H1 (cell line): Measurements from ENCODE around the gene CFAP97. TPM values are rescaled to one million over a fixed set of nuclear protein-coding genes. Genes with fewer than 3 reads are reported as not detected.

ENCODE experiments used
- CTCF ChIA-PET: fragments of 300-600 bp; sonication (Branson Sonifier 250); formaldehyde crosslinking; loops from one replicate; lab custom pipeline; 2021; ENCODE audit not compliant: partially characterized antibody; lab: Charles Lee
- POLR2A ChIA-PET: fragments of 300-600 bp; sonication (Branson Sonifier 250); formaldehyde crosslinking; loops from one replicate; lab custom pipeline; 2021; ENCODE audit warnings: inconsistent platforms; ENCODE audit not compliant: partially characterized antibody; lab: Charles Lee
- DNase-seq, 2 experiments: peaks; one replicate each; pipeline versions ENCODE4 v3.0.0 to v3.0.0-alpha.2; 2010 to 2022; ENCODE audit warnings: low spot score in 2 of 2, low read depth in 1 of 2, mixed read lengths in 1 of 2
- FAIRE-seq: peaks from 2 replicates; lab custom pipeline; 2011; peaks lifted over from hg19 to GRCh38; lab: Jason Lieb, UNC
- H2AFZ ChIP-seq: 2 replicates; pipeline ENCODE4 v1.8.1; 2012; ENCODE audit warnings: low read length, inconsistent platforms
- H2AK5ac ChIP-seq: 2 replicates; pipeline ENCODE4 v1.6.1; 2013; ENCODE audit warnings: low read depth, low read length
- H2BK120ac ChIP-seq: replicated peaks from 2 replicates; pipeline ENCODE3; 2013; ENCODE audit warnings: low read depth, low read length, inconsistent platforms
- H2BK12ac ChIP-seq: 2 replicates; pipeline ENCODE4 v1.6.1; 2013; ENCODE audit warnings: low read depth, low read length
- H2BK15ac ChIP-seq: 2 replicates; pipeline ENCODE4 v1.6.1; 2013; ENCODE audit warnings: low read length
- H2BK20ac ChIP-seq: 2 replicates; pipeline ENCODE4 v1.6.1; 2013; ENCODE audit warnings: low read length
- H2BK5ac ChIP-seq: 2 replicates; pipeline ENCODE4 v1.6.1; 2013; ENCODE audit warnings: low read depth, low read length
- H3K14ac ChIP-seq: 2 replicates; pipeline ENCODE4 v1.6.1; 2013; ENCODE audit warnings: inconsistent platforms; ENCODE audit not compliant: insufficient read length
- H3K18ac ChIP-seq: 2 replicates; pipeline ENCODE4 v1.6.1; 2013; ENCODE audit warnings: low read length; ENCODE audit errors: extremely low read depth
- H3K23ac ChIP-seq: 2 replicates; pipeline ENCODE4 v1.6.1; 2013; ENCODE audit warnings: inconsistent platforms; ENCODE audit not compliant: insufficient read length
- H3K23me2 ChIP-seq: 2 replicates; pipeline ENCODE4 v1.6.1; 2013; ENCODE audit warnings: low read depth, low read length
- H3K27ac ChIP-seq: 2 replicates; pipeline ENCODE4 v1.6.1; 2011; ENCODE audit warnings: low read depth, low read length, inconsistent platforms
- H3K27me3 ChIP-seq, 4 experiments: replicated peaks in 1 of 4; 1 replicate in 1 of 4; 2 replicates in 3 of 4; pipeline versions ENCODE4 v1.6.1 to v1.8.1; 2011 to 2013; ENCODE audit warnings: low read length in 3 of 4, mild to moderate bottlenecking in 3 of 4, inconsistent platforms in 2 of 4, mixed read lengths in 2 of 4, moderate library complexity in 1 of 4; ENCODE audit not compliant: control insufficient read depth in 3 of 4, insufficient read depth in 3 of 4; ENCODE audit errors: extremely low read depth in 1 of 4
- H3K36me3 ChIP-seq, 4 experiments: 2 replicates each; pipeline versions ENCODE4 v1.6.1 to v1.8.1; 2011 to 2013; ENCODE audit warnings: mild to moderate bottlenecking in 4 of 4, low read length in 3 of 4, moderate library complexity in 2 of 4, control low read depth in 1 of 4, inconsistent platforms in 1 of 4; ENCODE audit not compliant: insufficient read depth in 4 of 4, control insufficient read depth in 2 of 4
- H3K4ac ChIP-seq: replicated peaks from 2 replicates; pipeline ENCODE3; 2013; ENCODE audit warnings: low read length, low read depth, mixed read lengths, inconsistent platforms; ENCODE audit not compliant: insufficient read length
- H3K4me1 ChIP-seq, 4 experiments: replicated peaks in 1 of 4; 1 replicate in 1 of 4; 2 replicates in 3 of 4; pipeline versions ENCODE4 v1.6.1 to v1.8.1; 2011 to 2013; ENCODE audit warnings: low read length in 3 of 4, inconsistent platforms in 2 of 4, mixed read lengths in 1 of 4; ENCODE audit not compliant: insufficient read depth in 4 of 4, control insufficient read depth in 3 of 4
- H3K4me2 ChIP-seq, 2 experiments: 2 replicates each; pipeline versions ENCODE4 v1.6.1 to v1.8.1; 2011 to 2013; ENCODE audit warnings: low read depth in 2 of 2, low read length in 2 of 2, control low read depth in 1 of 2, inconsistent platforms in 1 of 2, mild to moderate bottlenecking in 1 of 2; ENCODE audit not compliant: insufficient read depth in 1 of 2
- H3K4me3 ChIP-seq, 4 experiments: fragments of 200-600, 300-600 bp in 1 of 4; sonication (generic), shearing (Covaris generic), sonication (Bioruptor Twin) in 1 of 4; 2 replicates each; pipeline versions ENCODE4 v1.5.1 to v1.8.1; 2011 to 2016; ENCODE audit warnings: low read length in 4 of 4, low read depth in 3 of 4, control low read depth in 2 of 4, inconsistent platforms in 2 of 4, mild to moderate bottlenecking in 2 of 4, mixed read lengths in 1 of 4, moderate library complexity in 1 of 4; ENCODE audit not compliant: insufficient read depth in 2 of 4; ENCODE audit errors: extremely low read depth in 1 of 4
- H3K56ac ChIP-seq: replicated peaks from 2 replicates; pipeline ENCODE3; 2013; ENCODE audit warnings: low read depth, mild to moderate bottlenecking, mixed read lengths, low read length, inconsistent platforms; ENCODE audit not compliant: insufficient read length
- H3K79me1 ChIP-seq: 2 replicates; pipeline ENCODE4 v1.6.1; 2013; ENCODE audit warnings: low read depth, low read length, control low read depth
- H3K79me2 ChIP-seq, 2 experiments: 2 replicates each; pipeline versions ENCODE4 v1.6.1 to v1.8.1; 2012 to 2013; ENCODE audit warnings: low read length in 2 of 2, mild to moderate bottlenecking in 2 of 2, inconsistent platforms in 1 of 2; ENCODE audit not compliant: insufficient read depth in 2 of 2, control insufficient read depth in 1 of 2
- H3K9ac ChIP-seq, 4 experiments: replicated peaks in 1 of 4; 1 replicate in 1 of 4; 2 replicates in 3 of 4; pipeline versions ENCODE4 v1.6.1 to v1.8.1; 2011 to 2013; ENCODE audit warnings: low read depth in 3 of 4, low read length in 3 of 4, control low read depth in 2 of 4, mild to moderate bottlenecking in 2 of 4, moderate library complexity in 2 of 4, inconsistent platforms in 1 of 4; ENCODE audit errors: extremely low read depth in 1 of 4
- H3K9me3 ChIP-seq, 2 experiments: 2 replicates each; pipeline versions ENCODE4 v1.6.1 to v1.8.1; 2012 to 2013; ENCODE audit warnings: mild to moderate bottlenecking in 2 of 2, moderate library complexity in 2 of 2, control low read depth in 1 of 2, inconsistent platforms in 1 of 2, low read depth in 1 of 2, low read length in 1 of 2, mixed read lengths in 1 of 2; ENCODE audit not compliant: insufficient read depth in 2 of 2
- H4K20me1 ChIP-seq, 2 experiments: replicated peaks in 1 of 2; 2 replicates each; pipeline versions ENCODE3 to v1.8.1; 2011 to 2013; ENCODE audit warnings: inconsistent platforms in 2 of 2, low read length in 2 of 2, mild to moderate bottlenecking in 1 of 2; ENCODE audit not compliant: insufficient read depth in 2 of 2, control insufficient read depth in 1 of 2
- H4K5ac ChIP-seq: 2 replicates; pipeline ENCODE4 v1.6.1; 2013; ENCODE audit warnings: low read length, low read depth, mixed read lengths, inconsistent platforms; ENCODE audit not compliant: insufficient read length
- H4K8ac ChIP-seq: 2 replicates; pipeline ENCODE4 v1.8.0; 2013; ENCODE audit warnings: mild to moderate bottlenecking, moderate library complexity, low read length, inconsistent platforms; ENCODE audit not compliant: insufficient read depth; ENCODE audit errors: extremely low read depth
- H4K91ac ChIP-seq: replicated peaks from 2 replicates; pipeline ENCODE3; 2013; ENCODE audit warnings: low read length, mixed read lengths, inconsistent platforms; ENCODE audit not compliant: insufficient read length
- BRCA1 ChIP-seq: IDR thresholded peaks from 2 replicates; pipeline ENCODE4 v1.6.1; 2012; ENCODE audit warnings: low read depth, low read length, improper control_type of control experiment
- CBX5 ChIP-seq: fragments of 300-800, 300-1000 bp; sonication (generic); IDR thresholded peaks from 2 replicates; pipeline ENCODE4 v1.7.1; 2016; ENCODE audit warnings: antibody characterized with exemption, low read length, low read depth
- CBX8 ChIP-seq: fragments of 300-800, 300-1000 bp; sonication (generic); IDR thresholded peaks from 2 replicates; pipeline ENCODE4 v1.7.1; 2016; ENCODE audit warnings: low read depth, low read length, borderline replicate concordance
- CHD1 ChIP-seq: IDR thresholded peaks from 2 replicates; pipeline ENCODE4 v1.6.1; 2012; ENCODE audit warnings: low read depth, low read length, improper control_type of control experiment
- CHD2 ChIP-seq: IDR thresholded peaks from 2 replicates; pipeline ENCODE4 v1.6.1; 2012; ENCODE audit warnings: low read length, improper control_type of control experiment
- GTF2F1 ChIP-seq: IDR thresholded peaks from 2 replicates; pipeline ENCODE4 v1.6.1; 2012; ENCODE audit warnings: low read depth, low read length, improper control_type of control experiment, borderline replicate concordance
- HDAC2 ChIP-seq, 2 experiments: fragments of 300-600 bp in 1 of 2; sonication (generic) in 1 of 2; IDR thresholded peaks; 2 replicates each; pipeline ENCODE4 v1.6.1; 2011 to 2012; ENCODE audit warnings: low read depth in 2 of 2, low read length in 2 of 2, mild to moderate bottlenecking in 2 of 2, moderate library complexity in 2 of 2, borderline replicate concordance in 1 of 2, inconsistent platforms in 1 of 2
- POLR2A ChIP-seq, 2 experiments: IDR thresholded peaks; 1 replicate in 1 of 2; 2 replicates in 1 of 2; pipeline ENCODE4 v1.6.1; 2011; ENCODE audit warnings: low read depth in 2 of 2, low read length in 2 of 2, mild to moderate bottlenecking in 2 of 2; ENCODE audit errors: control extremely low read depth in 1 of 2
- RFX5 ChIP-seq: IDR thresholded peaks from 2 replicates; pipeline ENCODE4 v1.6.1; 2011; ENCODE audit warnings: low read depth, low read length, improper control_type of control experiment, borderline replicate concordance
- SIRT6 ChIP-seq: IDR thresholded peaks from one replicate; pipeline ENCODE4 v1.7.1; 2012; ENCODE audit warnings: low read length, inconsistent platforms
- SP1 ChIP-seq: IDR thresholded peaks from 2 replicates; pipeline ENCODE4 v1.6.1; 2011; ENCODE audit warnings: low read depth, low read length
- TBP ChIP-seq: IDR thresholded peaks from 2 replicates; pipeline ENCODE4 v1.6.1; 2011; ENCODE audit warnings: low read depth, low read length, improper control_type of control experiment
- ZNF274 ChIP-seq: IDR thresholded peaks from 2 replicates; pipeline ENCODE4 v1.7.0; 2012; ENCODE audit warnings: low read length, borderline replicate concordance; ENCODE audit errors: extremely low read depth
- WGBS, 2 experiments: shearing (Covaris generic) in 1 of 2; methylation state at CpG; one replicate each; pipeline versions ENCODE4 v1.1.6 to v1.1.7; 2013 to 2015; ENCODE audit warnings: low lambda C conversion rate in 2 of 2, mixed read lengths in 2 of 2, inconsistent platforms in 1 of 2, low coverage in 1 of 2, missing lambda C conversion rate in 1 of 2; ENCODE audit not compliant: insufficient replicate concordance in 2 of 2, insufficient coverage in 1 of 2, insufficient read length in 1 of 2; ENCODE audit errors: extremely low coverage in 1 of 2, missing lambda C conversion rate in 1 of 2; 5-methylcytosine and 5-hydroxymethylcytosine counted together
- polyA plus RNA-seq, 7 experiments: library from polyadenylated mRNA; depleted of rRNA in 3 of 7; stranded (reverse) in 5 of 7; unstranded in 2 of 7; fragments of >200 nt in 5 of 7; fragments of 200-250 nt in 2 of 7; gene quantifications; 1 replicate in 5 of 7; 2 replicates in 1 of 7; 4 replicates in 1 of 7; pipeline versions ENCODE4 v1.2.1 to v1.2.3, GENCODE V29; 2011 to 2013; ENCODE audit warnings: missing spikeins in 2 of 7, mixed read lengths in 2 of 7
- total RNA-seq: library from RNA; stranded (reverse); fragmentation: NEBNext Ultra II Directional; extraction: Animal tissue kit (Norgen Biotek cat#: 25700); gene quantifications from 2 replicates; pipeline ENCODE4 v1.2.1, GENCODE V29; 2021

Gene CFAP97
- total and polyA plus RNA-seq, 2 of the 8 experiments (the other 6 are each of a cell fraction or from before 2014, with no cell fraction given) = 9.2 to 40.4 TPM

DNA sequence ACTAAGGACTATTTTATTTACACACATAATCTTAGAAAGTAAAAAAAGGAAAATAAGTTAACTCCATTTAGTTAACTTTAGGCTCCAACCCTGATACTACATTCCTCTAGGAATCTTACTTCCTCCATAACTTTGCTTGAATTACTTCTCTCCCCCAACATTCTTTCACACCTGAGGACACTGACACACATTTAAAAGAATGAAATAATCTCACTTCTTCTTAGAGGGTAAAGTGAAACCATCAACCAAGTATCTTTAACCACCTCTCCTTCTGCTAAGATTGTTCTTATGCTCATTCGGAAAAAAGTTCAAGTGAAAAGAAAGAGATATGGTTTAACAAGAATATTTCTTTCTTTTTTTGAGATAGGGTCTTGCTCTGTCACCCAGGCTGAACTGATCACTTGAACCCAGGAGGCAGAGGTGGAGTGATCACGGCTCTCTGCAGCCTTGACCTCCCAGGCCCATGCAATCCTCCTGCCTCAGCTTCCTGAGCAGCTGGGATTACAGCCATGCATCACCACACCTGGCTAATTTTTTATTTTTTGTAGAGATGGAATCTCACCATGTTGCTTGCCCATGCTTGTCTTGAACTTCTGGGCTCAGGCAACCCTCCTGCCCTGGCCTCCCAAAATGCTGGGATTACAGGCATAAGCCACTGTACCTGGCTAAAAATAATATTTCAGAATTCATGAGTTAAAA is 32.3 kb downstream of the CFAP97 start:
- no peak overlapping the region for H3K56ac ChIP-seq
- CTCF ChIA-PET = interaction anchor here (0.6 to 3.0 kb wide), 3 partner anchors 12 to 687 kb away, joined by 3 to 10 read pairs (median 3); no protein-coding TSS in a partner anchor
- H4K5ac ChIP-seq = no peak overlapping the region
- peaks cover 0 to 2% of the 10 kb centered on the region in 2 experiments for H4K20me1 ChIP-seq
- no peak overlapping the region for H2BK15ac ChIP-seq
- no peak overlapping the region for H4K91ac ChIP-seq
- no peak overlapping the region for H4K8ac ChIP-seq
- H3K27ac ChIP-seq = no peak overlapping the region
- H3K4me3 ChIP-seq = no peak overlapping the region
- DNase-seq = no peak
- peak overlapping the region; percentile 52; the same call in 1 of the 2 replicates for H3K18ac ChIP-seq
- no peaks in the 10 kb centered on the region for H3K23me2 ChIP-seq
- H2BK120ac ChIP-seq = no peak overlapping the region
- FAIRE-seq = peak; percentile 19
- no peak overlapping the region; the same call in 1 of the 2 replicates for H2BK5ac ChIP-seq
- no peak overlapping the region for H2BK12ac ChIP-seq
- no peaks in the 10 kb centered on the region for H3K79me1 ChIP-seq
- no peak overlapping the region for H3K9ac ChIP-seq
- H3K27me3 ChIP-seq = no peaks in the 10 kb centered on the region
- H3K4ac ChIP-seq = no peak overlapping the region
- POLR2A ChIA-PET = no interaction called here
- no peaks in the 10 kb centered on the region for H3K79me2 ChIP-seq
- no peaks in the 10 kb centered on the region for H3K9me3 ChIP-seq
- no peak overlapping the region for H3K14ac ChIP-seq
- H2BK20ac ChIP-seq = no peak overlapping the region
- H2AFZ ChIP-seq = no peak overlapping the region
- H3K4me2 ChIP-seq = no peak overlapping the region
- H2AK5ac ChIP-seq = no peak overlapping the region
- peaks cover 0 to 5% (median 0%) of the 10 kb centered on the region in 4 experiments; a peak in 1 of 7 replicates for H3K4me1 ChIP-seq
- 86% methylated on average over 2 of the region's 2 CpGs; no CpG with 5 or more reads in 1 of the 2 experiments for WGBS, 2 experiments
- H3K23ac ChIP-seq = no peak overlapping the region
- H3K36me3 ChIP-seq = peaks cover 0 to 14% (median 1%) of the 10 kb centered on the region in 4 experiments; a peak in 4 of 8 replicates
- TF ChIP-seq POLR2A (IDR thresholded peaks at IDR 0.05; ENCODE audit: control extremely low read depth in 1 of 2, low read depth in 2 of 2, low read length in 2 of 2) (no peak), ZNF274 (no peak), SP1 (no peak), CBX8 (no peak), HDAC2 (IDR thresholded peaks at IDR 0.05; ENCODE audit: borderline replicate concordance in 1 of 2, low read depth in 2 of 2, low read length in 2 of 2) (no peak), SIRT6 (no peak), CHD2 (no peak), BRCA1 (no peak), GTF2F1 (no peak), CHD1 (no peak), RFX5 (no peak), TBP (no peak), CBX5 (no peak)
